Endodermal cell (in vitro differentiated cells): ENCODE data around the gene EPHA4. TPM values are rescaled to one million over a fixed set of nuclear protein-coding genes. Genes with fewer than 3 reads are reported as not detected.
"Not testable (repeated sequence)": the region's sequence is repeated elsewhere in the genome, so short reads cannot be mapped to it uniquely, and the experiment has no call there.

Experiments used
- DNase-seq: peaks from one replicate; pipeline ENCODE4 v3.0.0-alpha.2; 2017
- H3K27ac ChIP-seq: 2 replicates; pipeline ENCODE4 v1.5.1; 2013; ENCODE audit warnings: mild to moderate bottlenecking, low read depth, low read length, moderate library complexity
- H3K27me3 ChIP-seq: 2 replicates; pipeline ENCODE4 v1.6.1; 2013; ENCODE audit warnings: mild to moderate bottlenecking, low read length, moderate library complexity; ENCODE audit not compliant: insufficient read depth, control insufficient read depth, poor library complexity, severe bottlenecking
- H3K36me3 ChIP-seq: 2 replicates; pipeline ENCODE4 v1.7.0; 2013; ENCODE audit warnings: mild to moderate bottlenecking, low read length, moderate library complexity; ENCODE audit not compliant: control insufficient read depth, insufficient read depth
- H3K4me1 ChIP-seq: one replicate; pipeline ENCODE4 v1.7.0; 2013; ENCODE audit warnings: low read length; ENCODE audit not compliant: control insufficient read depth, insufficient read depth
- H3K4me3 ChIP-seq: 2 replicates; pipeline ENCODE4 v1.5.1; 2013; ENCODE audit warnings: mild to moderate bottlenecking, low read length, moderate library complexity
- H3K9ac ChIP-seq: 2 replicates; pipeline ENCODE4 v1.6.1; 2013; ENCODE audit warnings: mild to moderate bottlenecking, low read length, moderate library complexity; ENCODE audit not compliant: poor library complexity, severe bottlenecking; ENCODE audit errors: extremely low read depth
- H3K9me3 ChIP-seq: 2 replicates; pipeline ENCODE4 v1.6.1; 2013; ENCODE audit warnings: mild to moderate bottlenecking, low read length, moderate library complexity; ENCODE audit not compliant: control insufficient read depth
- H3K27ac Mint-ChIP-seq: 2 replicates; pipeline ENCODE4 v1.8.0; 2020; ENCODE audit warnings: mixed read lengths
- H3K27me3 Mint-ChIP-seq: 2 replicates; pipeline ENCODE4 v1.8.0; 2021; ENCODE audit warnings: mild to moderate bottlenecking, mixed read lengths; ENCODE audit not compliant: insufficient read depth
- H3K36me3 Mint-ChIP-seq: 2 replicates; pipeline ENCODE4 v1.8.0; 2020; ENCODE audit warnings: low read depth, mixed read lengths
- H3K4me1 Mint-ChIP-seq: 2 replicates; pipeline ENCODE4 v1.8.0; 2020; ENCODE audit warnings: mixed read lengths
- H3K4me3 Mint-ChIP-seq: 2 replicates; pipeline ENCODE4 v1.8.0; 2020; ENCODE audit warnings: mild to moderate bottlenecking, moderate library complexity, mixed read lengths
- H3K9me3 Mint-ChIP-seq: 2 replicates; pipeline ENCODE4 v1.8.0; 2020; ENCODE audit warnings: mild to moderate bottlenecking, mixed read lengths
- CTCF ChIP-seq: fragments of 200-600 bp; sonication (generic); conservative IDR thresholded peaks from 2 replicates; pipeline ENCODE4 v1.5.0; 2021; ENCODE audit warnings: antibody characterized with exemption, mild to moderate bottlenecking
- WGBS, 2 experiments: methylation state at CpG; one replicate each; pipeline versions ENCODE4 v1.1.5 to v1.1.7; 2013; ENCODE audit warnings: missing lambda C conversion rate in 2 of 2, mixed read lengths in 1 of 2; ENCODE audit not compliant: insufficient coverage in 1 of 2, insufficient read length in 1 of 2; 5-methylcytosine and 5-hydroxymethylcytosine counted together
- total RNA-seq, 2 donors: library from RNA; stranded (reverse); fragmentation: NEBNext Ultra II Directional in 1 of 2; extraction: Animal tissue kit (Norgen Biotek cat#: 25700) in 1 of 2; gene quantifications; 2 replicates in 1 of 2; 3 replicates in 1 of 2; pipeline ENCODE4 v1.2.1, GENCODE V29; 2021

EPHA4 gene
- total RNA-seq, 2 donors from 2014 or later = 74.1 to 87.3 TPM

DNA sequence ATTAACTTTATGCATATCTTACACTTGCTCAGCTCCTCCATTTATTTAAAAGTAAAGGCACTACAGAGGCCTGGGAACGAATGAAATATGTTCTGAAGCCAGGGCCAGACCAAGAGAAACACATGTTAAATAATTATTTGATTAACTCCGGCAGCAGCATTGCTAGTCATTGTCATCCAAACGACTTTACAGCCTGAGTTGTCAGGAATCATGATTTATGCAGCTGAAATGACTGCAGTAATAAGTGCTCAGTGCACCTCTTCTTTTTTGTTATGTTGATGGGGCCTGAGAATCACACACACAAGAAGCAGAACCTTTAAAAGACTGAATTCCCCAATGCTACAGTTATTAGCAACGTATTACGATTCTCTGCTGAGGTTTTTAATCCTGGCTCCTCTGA, 58.9 kb downstream of the EPHA4 start:
- no peak for TF ChIP-seq CTCF

DNA sequence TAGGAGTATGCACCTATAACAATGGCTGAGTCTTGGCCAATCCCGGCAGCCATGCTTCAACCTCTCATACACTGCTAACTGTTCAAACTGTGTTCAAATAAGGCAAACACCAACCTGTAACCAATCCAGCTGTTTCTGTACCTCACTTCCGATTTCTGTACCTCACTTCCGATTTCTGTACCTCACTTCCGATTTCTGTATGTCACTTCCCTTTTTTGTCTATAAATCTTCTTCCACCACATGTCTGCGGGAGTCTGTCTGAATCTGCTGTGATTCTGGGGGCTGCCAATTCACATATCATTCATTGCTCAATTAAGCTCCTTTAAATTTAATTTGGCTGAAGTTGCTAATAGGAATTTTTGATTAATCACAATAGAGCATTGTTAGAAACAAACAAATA, 60.8 kb downstream of the EPHA4 start:
- H3K4me1 ChIP-seq, H3K4me3 ChIP-seq, H3K9me3 ChIP-seq, H3K27me3 ChIP-seq, H3K36me3 ChIP-seq, H3K9me3 Mint-ChIP-seq, H3K9ac ChIP-seq, H3K36me3 Mint-ChIP-seq, DNase-seq, H3K4me3 Mint-ChIP-seq, H3K27me3 Mint-ChIP-seq, H3K27ac Mint-ChIP-seq, H3K27ac ChIP-seq: not testable (repeated sequence)
- WGBS, 2 experiments = 93 to 100% methylated on average over 4 to 5 of the region's 5 CpGs
- peaks cover 21% of the 10 kb centered on the region for H3K4me1 Mint-ChIP-seq

More for the DNA sequence above, 58.9 kb downstream of the EPHA4 start:
- no peak for DNase-seq
- H3K4me3 ChIP-seq = no peak overlapping the region
- Mint-ChIP-seq H3K36me3 (peaks cover 3% of the 10 kb centered on the region), H3K4me1 (peaks cover 13% of the 10 kb centered on the region), H3K9me3 (no peaks in the 10 kb centered on the region), H3K27ac (no peak overlapping the region), H3K27me3 (no peaks in the 10 kb centered on the region), H3K4me3 (no peak overlapping the region)
- 78 to 79% methylated on average over 5 of the region's 5 CpGs for WGBS, 2 experiments
- H3K36me3 ChIP-seq = peaks cover 13% of the 10 kb centered on the region
- peaks cover 9% of the 10 kb centered on the region for H3K4me1 ChIP-seq
- H3K27me3 ChIP-seq = no peaks in the 10 kb centered on the region
- H3K9me3 ChIP-seq = no peaks in the 10 kb centered on the region
- H3K27ac ChIP-seq = no peak overlapping the region
- no peak overlapping the region for H3K9ac ChIP-seq

- TF ChIP-seq CTCF = no peak
- no peak overlapping the region for H3K27ac ChIP-seq
- no peak overlapping the region for H3K4me3 ChIP-seq
- H3K27me3 Mint-ChIP-seq = no peaks in the 10 kb centered on the region
- peaks cover 16% of the 10 kb centered on the region for H3K4me1 Mint-ChIP-seq
- WGBS, 2 experiments = 98% methylated on average over 2 of the region's 2 CpGs; no CpG with 5 or more reads in 1 of the 2 experiments
- H3K9ac ChIP-seq = no peak overlapping the region
- H3K36me3 ChIP-seq = no peaks in the 10 kb centered on the region
- H3K4me1 ChIP-seq = peaks cover 12% of the 10 kb centered on the region
- peaks cover 2% of the 10 kb centered on the region for H3K36me3 Mint-ChIP-seq
- H3K9me3 ChIP-seq = no peaks in the 10 kb centered on the region
- no peak overlapping the region for H3K4me3 Mint-ChIP-seq
- no peaks in the 10 kb centered on the region for H3K9me3 Mint-ChIP-seq
- DNase-seq = no peak
- H3K27me3 ChIP-seq = no peaks in the 10 kb centered on the region
- H3K27ac Mint-ChIP-seq = no peak overlapping the region
These were observed 65.6 kb downstream of the EPHA4 start for GRCh38 chr2:221506469-221506868.

DNA sequence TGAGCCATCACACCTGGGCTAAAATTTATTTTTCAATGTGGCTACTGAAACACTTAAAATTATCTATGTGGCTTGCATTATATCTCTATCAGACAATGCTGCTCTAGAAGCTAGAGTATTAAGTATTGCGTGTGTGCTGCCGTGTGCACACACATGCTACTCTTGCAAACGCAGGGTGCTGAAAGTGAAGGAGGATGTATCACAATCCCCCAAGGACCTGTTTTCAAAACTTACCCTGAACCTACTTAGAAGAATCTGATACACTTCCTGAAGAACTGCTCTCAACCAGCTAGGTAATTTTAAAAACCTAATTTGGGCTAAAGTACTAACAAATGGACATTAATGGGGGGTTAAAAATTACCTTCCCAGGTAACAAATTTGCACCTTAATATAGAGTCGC, 66.5 kb downstream of the EPHA4 start:
- no peak for TF ChIP-seq CTCF
- WGBS, 2 experiments = 85 to 98% methylated on average over 4 of the region's 4 CpGs
- no peaks in the 10 kb centered on the region for H3K9me3 Mint-ChIP-seq
- peaks cover 4% of the 10 kb centered on the region for H3K36me3 Mint-ChIP-seq
- H3K4me1 Mint-ChIP-seq = peaks cover 24% of the 10 kb centered on the region
- Histone ChIP-seq H3K9me3 (no peaks in the 10 kb centered on the region), H3K27ac (no peak overlapping the region), H3K36me3 (peaks cover 7% of the 10 kb centered on the region), H3K4me3 (no peak overlapping the region), H3K9ac (no peak overlapping the region), H3K4me1 (peaks cover 13% of the 10 kb centered on the region), H3K27me3 (no peaks in the 10 kb centered on the region)
- DNase-seq = no peak
- no peaks in the 10 kb centered on the region for H3K27me3 Mint-ChIP-seq
- H3K4me3 Mint-ChIP-seq = no peak overlapping the region
- no peak overlapping the region for H3K27ac Mint-ChIP-seq
